ENCODE data around the gene SSRP1. TPM values are rescaled to one million over a fixed set of nuclear protein-coding genes. Genes with fewer than 3 reads are reported as not detected.
A peak's percentile ranks its signal among the peaks of the same experiment; 100 is the strongest.

The SSRP1 gene
- polyA plus RNA-seq, 1 donor (not counting 4 experiments of a cell fraction or from before 2014, with no cell fraction given): 115 TPM

GRCh38 chr11:57358543-57358961 lies 22.9 kb upstream of the SSRP1 start:
- no peaks in the 10 kb centered on the region for H3K79me2 ChIP-seq (ENCODE audit: control insufficient read depth, insufficient read depth, low read length)
- no peaks in the 10 kb centered on the region for H3K9me3 ChIP-seq (ENCODE audit: control insufficient read depth, low read depth, low read length)
- H3K27ac ChIP-seq (ENCODE audit: control insufficient read depth, insufficient read depth, low read length): no peak overlapping the region
- H4K20me1 ChIP-seq (ENCODE audit: control insufficient read depth, extremely low read depth, insufficient read depth, low read length): no peaks in the 10 kb centered on the region
- H3K9me1 ChIP-seq (ENCODE audit: control insufficient read depth, extremely low read depth, insufficient read depth, low read length): no peaks in the 10 kb centered on the region
- no peak overlapping the region for H3K4me3 ChIP-seq (ENCODE audit: control insufficient read depth in 2 of 3, extremely low read depth in 1 of 3, insufficient read depth in 2 of 3, low read depth in 1 of 3, low read length in 3 of 3)
- FAIRE-seq (peak; percentile 51), DNase-seq (ENCODE audit: low read depth, low spot score) (no peak)
- no peak overlapping the region for H2AFZ ChIP-seq (ENCODE audit: control insufficient read depth, low read length)
- H3K4me2 ChIP-seq (ENCODE audit: control insufficient read depth, extremely low read depth, insufficient read depth, low read depth, low read length): no peak overlapping the region
- no peak overlapping the region for H3K9ac ChIP-seq (ENCODE audit: control insufficient read depth, extremely low read depth, insufficient read depth, low read length)
- no peaks in the 10 kb centered on the region for H3K36me3 ChIP-seq (ENCODE audit: control insufficient read depth in 2 of 2, extremely low read depth in 1 of 2, insufficient read depth in 2 of 2, low read length in 2 of 2)
- dilution Hi-C loops (cut with MboI; ENCODE audit: extremely low pct_ligation_motif_present, low sequenced_read_pairs): no loop called here
- H3K27me3 ChIP-seq (ENCODE audit: control insufficient read depth, extremely low read depth, insufficient read depth, low read length): no peaks in the 10 kb centered on the region
- TF ChIP-seq CTCF (optimal IDR thresholded peaks at IDR 0.05 in 1 of 3, IDR thresholded peaks at IDR 0.05 in 1 of 3, conservative IDR thresholded peaks at IDR 0.05 in 1 of 3; ENCODE audit: extremely low read depth in 1 of 3, insufficient read depth in 2 of 3, low read length in 3 of 3) (peak in 1 of 3 experiments; percentile 68), EZH2 (IDR thresholded peaks at IDR 0.05; ENCODE audit: low read length) (no peak)
- H3K4me1 ChIP-seq (ENCODE audit: control insufficient read depth, extremely low read depth, insufficient read depth, low read length): peaks cover 21% of the 10 kb centered on the region

- FAIRE-seq: peak; percentile 69
- no peak for TF ChIP-seq EZH2 (IDR thresholded peaks at IDR 0.05; ENCODE audit: low read length)
- no peak for TF ChIP-seq CTCF (optimal IDR thresholded peaks at IDR 0.05 in 1 of 3, IDR thresholded peaks at IDR 0.05 in 1 of 3, conservative IDR thresholded peaks at IDR 0.05 in 1 of 3; ENCODE audit: extremely low read depth in 1 of 3, insufficient read depth in 2 of 3, low read length in 3 of 3)
- dilution Hi-C loops (cut with MboI; ENCODE audit: extremely low pct_ligation_motif_present, low sequenced_read_pairs): no loop called here
- H3K9ac ChIP-seq (ENCODE audit: control insufficient read depth, extremely low read depth, insufficient read depth, low read length): peak overlapping the region; percentile 8
- no peaks in the 10 kb centered on the region for H3K9me3 ChIP-seq (ENCODE audit: control insufficient read depth, low read depth, low read length)
- DNase-seq (ENCODE audit: low read depth, low spot score): no peak
- peak overlapping the region in 1 of 3 experiments; percentile 11 for H3K4me3 ChIP-seq (ENCODE audit: control insufficient read depth in 2 of 3, extremely low read depth in 1 of 3, insufficient read depth in 2 of 3, low read depth in 1 of 3, low read length in 3 of 3)
- peak overlapping the region; percentile 22 for H3K27ac ChIP-seq (ENCODE audit: control insufficient read depth, insufficient read depth, low read length)
- H3K27me3 ChIP-seq (ENCODE audit: control insufficient read depth, extremely low read depth, insufficient read depth, low read length): no peaks in the 10 kb centered on the region
- no peaks in the 10 kb centered on the region for H3K36me3 ChIP-seq (ENCODE audit: control insufficient read depth in 2 of 2, extremely low read depth in 1 of 2, insufficient read depth in 2 of 2, low read length in 2 of 2)
- H3K4me2 ChIP-seq (ENCODE audit: control insufficient read depth, extremely low read depth, insufficient read depth, low read depth, low read length): peak overlapping the region; percentile 65
- peak overlapping the region; percentile 62 for H2AFZ ChIP-seq (ENCODE audit: control insufficient read depth, low read length)
- H3K9me1 ChIP-seq (ENCODE audit: control insufficient read depth, extremely low read depth, insufficient read depth, low read length): no peaks in the 10 kb centered on the region
- no peaks in the 10 kb centered on the region for H4K20me1 ChIP-seq (ENCODE audit: control insufficient read depth, extremely low read depth, insufficient read depth, low read length)
- H3K4me1 ChIP-seq (ENCODE audit: control insufficient read depth, extremely low read depth, insufficient read depth, low read length): peaks cover 21% of the 10 kb centered on the region
- no peaks in the 10 kb centered on the region for H3K79me2 ChIP-seq (ENCODE audit: control insufficient read depth, insufficient read depth, low read length)
Measured at GRCh38 chr11:57357856-57358255, 22.2 kb upstream of the SSRP1 start.

Data from keratinocyte (primary cell).